ENCODE data around the gene IL27RA. TPM values are rescaled to one million over a fixed set of nuclear protein-coding genes. Genes with fewer than 3 reads are reported as not detected.
"Not testable (repeated sequence)": the region's sequence is repeated elsewhere in the genome, so short reads cannot be mapped to it uniquely, and the experiment has no call there.

Gene IL27RA
- total RNA-seq, 2 donors from 2014 or later, result 10.3 to 10.8 TPM

- Mint-ChIP-seq H3K9me3 (no peaks in the 10 kb centered on the region), H3K27ac (no peak overlapping the region), H3K36me3 (ENCODE audit: low read depth) (no peaks in the 10 kb centered on the region), H3K27me3 (ENCODE audit: insufficient read depth) (peaks cover 18% of the 10 kb centered on the region), H3K4me1 (no peaks in the 10 kb centered on the region), H3K4me3 (no peak overlapping the region)
- no peaks in the 10 kb centered on the region for H3K36me3 ChIP-seq (ENCODE audit: control insufficient read depth, insufficient read depth, low read length)
- 94 to 100% methylated on average over 1 of the region's 2 CpGs for WGBS, 2 experiments (ENCODE audit: insufficient coverage in 1 of 2, insufficient read length in 1 of 2)
- H3K4me1 ChIP-seq (ENCODE audit: control insufficient read depth, insufficient read depth, low read length), result no peaks in the 10 kb centered on the region
- no peaks in the 10 kb centered on the region for H3K9me3 ChIP-seq (ENCODE audit: control insufficient read depth, low read length)
- DNase-seq, result no peak
- H3K27ac ChIP-seq (ENCODE audit: low read depth, low read length), result no peak overlapping the region
- no peak for TF ChIP-seq CTCF (conservative IDR thresholded peaks at IDR 0.05)
- H3K4me3 ChIP-seq (ENCODE audit: low read length), result no peak overlapping the region
- peaks cover 14% of the 10 kb centered on the region for H3K27me3 ChIP-seq (ENCODE audit: control insufficient read depth, insufficient read depth, low read length, poor library complexity, severe bottlenecking)
- no peak overlapping the region for H3K9ac ChIP-seq (ENCODE audit: extremely low read depth, low read length, poor library complexity, severe bottlenecking)
Observed at GRCh38 chr19:14033946-14034345, 2.4 kb downstream of the IL27RA start.

- not testable (repeated sequence) for H3K4me3 Mint-ChIP-seq; H3K4me1 Mint-ChIP-seq; H3K9me3 ChIP-seq (ENCODE audit: control insufficient read depth, low read length); H3K27ac Mint-ChIP-seq; H3K9ac ChIP-seq (ENCODE audit: extremely low read depth, low read length, poor library complexity, severe bottlenecking); DNase-seq; H3K9me3 Mint-ChIP-seq; H3K36me3 Mint-ChIP-seq (ENCODE audit: low read depth); H3K27ac ChIP-seq (ENCODE audit: low read depth, low read length); H3K4me3 ChIP-seq (ENCODE audit: low read length); H3K36me3 ChIP-seq (ENCODE audit: control insufficient read depth, insufficient read depth, low read length); H3K4me1 ChIP-seq (ENCODE audit: control insufficient read depth, insufficient read depth, low read length)
- H3K27me3 Mint-ChIP-seq (ENCODE audit: insufficient read depth), result peaks cover 12% of the 10 kb centered on the region
- TF ChIP-seq CTCF (conservative IDR thresholded peaks at IDR 0.05), result peak; percentile 51
- WGBS, 2 experiments (ENCODE audit: insufficient coverage in 1 of 2, insufficient read length in 1 of 2), result 85 to 93% methylated on average over 11 to 12 of the region's 12 CpGs
- peaks cover 12% of the 10 kb centered on the region for H3K27me3 ChIP-seq (ENCODE audit: control insufficient read depth, insufficient read depth, low read length, poor library complexity, severe bottlenecking)
Observed at GRCh38 chr19:14035159-14035558, 3.6 kb downstream of the IL27RA start.

- no peak overlapping the region for H3K9ac ChIP-seq (ENCODE audit: extremely low read depth, low read length, poor library complexity, severe bottlenecking)
- DNase-seq, result no peak
- H3K27me3 ChIP-seq (ENCODE audit: control insufficient read depth, insufficient read depth, low read length, poor library complexity, severe bottlenecking), result peaks cover 7% of the 10 kb centered on the region
- H3K4me3 Mint-ChIP-seq, result no peak overlapping the region
- no peaks in the 10 kb centered on the region for H3K9me3 Mint-ChIP-seq
- WGBS, 2 experiments (ENCODE audit: insufficient coverage in 1 of 2, insufficient read length in 1 of 2), result 91 to 92% methylated on average over 5 to 7 of the region's 7 CpGs
- H3K4me1 Mint-ChIP-seq, result no peaks in the 10 kb centered on the region
- H3K27ac ChIP-seq (ENCODE audit: low read depth, low read length), result no peak overlapping the region
- H3K27me3 Mint-ChIP-seq (ENCODE audit: insufficient read depth), result peaks cover 7% of the 10 kb centered on the region
- H3K36me3 ChIP-seq (ENCODE audit: control insufficient read depth, insufficient read depth, low read length), result peaks cover 4% of the 10 kb centered on the region
- H3K36me3 Mint-ChIP-seq (ENCODE audit: low read depth), result peaks cover 8% of the 10 kb centered on the region
- TF ChIP-seq CTCF (conservative IDR thresholded peaks at IDR 0.05), result no peak
- H3K27ac Mint-ChIP-seq, result no peak overlapping the region
- H3K4me1 ChIP-seq (ENCODE audit: control insufficient read depth, insufficient read depth, low read length), result no peaks in the 10 kb centered on the region
- no peak overlapping the region for H3K4me3 ChIP-seq (ENCODE audit: low read length)
- no peaks in the 10 kb centered on the region for H3K9me3 ChIP-seq (ENCODE audit: control insufficient read depth, low read length)
Observed at GRCh38 chr19:14035706-14036105, 4.1 kb downstream of the IL27RA start.
